NT2/D1 (cell line): ENCODE data around the gene PTPN9.

ENCODE experiments used
- DNase-seq: peaks from one replicate; pipeline ENCODE4 v3.0.0-alpha.2; 2011; ENCODE audit warnings: low read depth, low spot score
- H3K27me3 ChIP-seq: 2 replicates; pipeline ENCODE4 v1.6.0; 2011; ENCODE audit warnings: mild to moderate bottlenecking; ENCODE audit not compliant: insufficient read length, insufficient read depth
- H3K36me3 ChIP-seq: 2 replicates; pipeline ENCODE4 v1.6.1; 2011; ENCODE audit warnings: mild to moderate bottlenecking, low read length, mixed read lengths; ENCODE audit not compliant: insufficient read depth, insufficient read length
- H3K4me1 ChIP-seq: 2 replicates; pipeline ENCODE4 v1.5.1; 2011; ENCODE audit not compliant: insufficient read depth, insufficient read length
- H3K4me3 ChIP-seq: 2 replicates; pipeline ENCODE4 v1.5.1; 2011; ENCODE audit warnings: low read depth; ENCODE audit not compliant: insufficient read length
- H3K9ac ChIP-seq: 2 replicates; pipeline ENCODE4 v1.6.0; 2011; ENCODE audit warnings: low read depth; ENCODE audit not compliant: insufficient read length
- H3K9me3 ChIP-seq: 2 replicates; pipeline ENCODE4 v1.5.1; 2011; ENCODE audit warnings: mild to moderate bottlenecking, low read length; ENCODE audit not compliant: insufficient read depth
- SUZ12 ChIP-seq: IDR thresholded peaks from 2 replicates; pipeline ENCODE4 v1.6.1; 2011; ENCODE audit not compliant: insufficient read length, insufficient read depth; ENCODE audit errors: extremely low read depth
- YY1 ChIP-seq: IDR thresholded peaks from 2 replicates; pipeline ENCODE4 v1.6.1; 2011; ENCODE audit not compliant: insufficient read length, insufficient read depth
- ZNF274 ChIP-seq: IDR thresholded peaks from 2 replicates; pipeline ENCODE4 v1.6.1; 2011; ENCODE audit warnings: mild to moderate bottlenecking, low read depth, low read length

PTPN9 gene

DNA sequence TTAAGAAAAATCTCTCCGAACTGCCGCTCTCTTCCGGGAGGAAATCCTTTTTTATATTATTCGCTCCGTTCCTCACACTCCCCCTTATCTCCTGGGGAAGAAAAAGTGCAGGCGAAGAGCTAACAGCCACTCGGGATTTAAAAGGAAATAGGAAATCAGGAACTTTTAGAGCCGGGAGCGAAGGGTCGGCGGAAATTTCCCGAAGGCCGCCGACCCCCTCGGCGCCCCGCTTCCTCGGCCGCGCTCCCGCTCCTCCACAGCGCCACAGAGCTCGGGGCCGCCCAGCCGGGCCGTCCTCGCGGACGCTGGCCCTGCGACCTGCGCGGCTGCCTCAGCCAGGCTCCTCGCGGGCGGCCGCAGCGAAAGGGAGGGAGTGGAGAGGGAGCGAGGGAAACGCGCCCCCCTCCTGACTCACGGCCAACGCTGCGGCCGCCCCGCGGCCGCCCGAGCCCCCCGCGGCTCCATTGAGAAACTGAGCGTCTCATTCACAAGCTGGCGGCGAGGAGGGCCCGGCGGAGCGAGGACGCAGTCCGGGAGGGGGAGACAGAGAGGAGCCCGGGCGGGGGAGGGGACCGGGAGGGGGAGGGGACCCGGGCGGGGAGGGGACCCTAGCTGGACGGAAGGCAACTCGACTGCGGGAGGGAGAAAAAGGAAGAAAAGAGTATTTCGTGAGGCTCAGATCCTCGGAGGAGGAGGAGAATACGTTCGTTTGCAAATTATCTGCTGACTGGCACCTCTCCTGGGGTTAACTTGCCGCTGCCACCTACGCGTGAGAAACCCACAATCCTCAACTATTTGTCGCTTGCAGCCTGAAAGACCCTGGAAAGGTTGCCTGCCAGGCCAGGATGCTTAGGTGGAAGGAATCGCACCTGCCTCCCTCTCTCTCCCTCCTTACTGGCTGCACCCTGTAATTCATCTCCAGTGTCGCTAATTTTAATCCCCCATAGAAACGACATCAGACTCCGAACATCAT, at the start of gene PTPN9:
Gene PTPN9 (minus strand): TSS at position 368 of the 973 bp plus-strand sequence. CDS start 539 bp downstream, outside the sequence.
- DNase-seq: peak; percentile 89
- H3K4me3 ChIP-seq: peak within 1 kb of the TSS; percentile 91
- H3K9ac ChIP-seq: peak within 1 kb of the TSS; percentile 93
- no peak for TF ChIP-seq YY1
- no peak for TF ChIP-seq ZNF274
- TF ChIP-seq SUZ12: no peak
- H3K36me3 ChIP-seq: peaks cover 3% of the 10 kb centered on the region
- H3K9me3 ChIP-seq: no peaks in the 10 kb centered on the region
- peaks cover 7% of the 10 kb centered on the region for H3K4me1 ChIP-seq
- no peaks in the 10 kb centered on the region for H3K27me3 ChIP-seq

DNA sequence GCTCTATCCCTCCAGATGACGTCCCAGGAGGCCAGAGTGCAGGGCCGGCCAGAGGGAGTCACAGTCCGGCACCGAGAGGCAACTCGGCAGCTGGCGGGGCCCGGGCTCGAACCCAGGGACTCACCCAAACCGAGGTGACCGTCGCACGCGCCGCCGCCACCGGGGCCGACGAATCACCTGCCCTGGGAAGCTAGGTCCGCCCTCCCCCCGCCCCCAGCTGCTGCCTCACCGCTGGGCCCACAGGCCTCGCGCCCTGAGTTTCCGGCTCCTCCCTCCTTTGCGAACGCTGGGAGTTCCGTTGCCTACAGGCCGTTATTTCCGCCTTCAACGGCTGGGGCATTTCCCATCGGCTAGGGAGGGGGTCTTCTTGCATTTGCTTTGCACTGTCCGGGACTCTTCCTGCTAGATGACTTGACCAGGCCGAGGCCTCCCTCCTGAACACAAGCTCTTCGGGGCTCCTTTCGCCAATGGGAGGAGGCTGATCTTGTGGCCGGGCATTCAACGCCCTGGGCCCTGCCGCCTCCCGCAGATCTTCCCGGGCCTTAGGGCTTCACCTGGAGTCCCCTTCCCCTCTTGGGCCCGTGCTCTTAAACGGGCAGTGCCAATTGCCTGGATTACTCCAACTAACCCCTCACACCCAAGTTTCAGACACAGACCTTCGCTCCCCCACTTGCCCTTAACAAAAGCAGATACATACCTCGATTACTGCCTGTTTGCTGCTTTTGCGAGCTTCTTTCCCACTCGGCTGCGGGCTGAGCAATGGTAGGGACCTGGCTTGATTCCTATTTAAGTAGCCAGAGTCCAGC, 46.6 kb upstream of the PTPN9 start, which contains the start of gene SNUPN:
Gene SNUPN (minus strand): TSS at position 184 of the 806 bp plus-strand sequence. CDS start 4,674 bp downstream, outside the sequence.
- Histone ChIP-seq H3K9ac (peak within 1 kb of the TSS; percentile 99), H3K36me3 (peaks cover 7% of the 10 kb centered on the region), H3K27me3 (no peaks in the 10 kb centered on the region), H3K9me3 (no peaks in the 10 kb centered on the region), H3K4me1 (peaks cover 5% of the 10 kb centered on the region), H3K4me3 (peak within 1 kb of the TSS; percentile 97)
- TF ChIP-seq ZNF274 (no peak), SUZ12 (no peak), YY1 (no peak)
- peak; percentile 96 for DNase-seq

DNA sequence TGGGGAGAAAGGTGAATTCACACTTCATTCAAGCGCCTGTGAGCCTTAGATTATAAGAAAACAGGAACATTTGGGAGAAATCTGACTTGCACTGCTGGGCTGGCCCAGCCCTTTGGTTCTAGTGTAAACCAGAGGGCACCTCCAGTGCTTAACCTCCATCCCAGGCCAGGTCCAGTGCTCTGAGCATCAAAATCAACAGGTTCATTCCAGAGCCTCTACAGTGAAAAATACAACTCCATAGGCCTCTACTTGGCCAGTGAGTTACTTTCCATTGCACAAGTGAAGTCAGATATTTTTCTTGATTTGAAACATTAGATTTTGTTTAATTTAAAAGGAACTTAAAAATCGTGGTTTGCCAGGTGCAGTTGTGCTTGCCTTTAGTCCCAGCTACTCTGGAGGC, 43.4 kb upstream of the PTPN9 start:
- Histone ChIP-seq H3K27me3 (no peaks in the 10 kb centered on the region), H3K36me3 (peaks cover 34% of the 10 kb centered on the region), H3K9ac (no peak overlapping the region), H3K4me1 (peaks cover 5% of the 10 kb centered on the region), H3K4me3 (no peak overlapping the region), H3K9me3 (no peaks in the 10 kb centered on the region)
- no peak for DNase-seq
- no peak for TF ChIP-seq SUZ12
- TF ChIP-seq YY1: no peak
- TF ChIP-seq ZNF274: no peak

DNA sequence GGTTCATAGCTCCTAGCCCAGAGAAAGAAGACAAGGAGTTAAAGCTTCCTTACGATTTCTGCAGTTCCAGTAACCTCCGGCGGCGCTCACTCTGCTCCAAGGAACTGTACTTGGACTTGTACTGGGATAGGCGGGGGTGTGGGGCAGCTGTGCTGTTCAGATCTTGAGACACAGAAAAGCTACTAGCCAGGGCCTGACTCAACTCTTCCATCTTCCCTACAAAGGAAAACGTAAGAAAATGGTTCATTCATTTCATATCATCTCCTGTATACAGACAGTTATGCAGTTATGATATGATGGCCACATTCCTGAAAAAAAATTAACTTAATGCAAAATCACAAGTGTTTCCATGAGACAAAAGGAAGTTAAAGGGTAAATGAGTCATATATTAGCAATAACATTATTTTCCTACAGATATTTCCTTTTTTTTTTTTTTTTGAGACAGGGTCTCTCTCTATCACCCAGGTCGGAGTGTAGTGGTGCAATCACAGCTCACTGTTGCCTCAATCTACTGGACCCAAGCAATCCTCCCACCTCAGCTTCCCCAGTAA, 41.8 kb upstream of the PTPN9 start:
- Histone ChIP-seq H3K9me3 (no peaks in the 10 kb centered on the region), H3K27me3 (no peaks in the 10 kb centered on the region), H3K4me1 (no peaks in the 10 kb centered on the region), H3K9ac (no peak overlapping the region), H3K36me3 (peaks cover 47% of the 10 kb centered on the region), H3K4me3 (no peak overlapping the region)
- TF ChIP-seq SUZ12 (no peak), YY1 (no peak), ZNF274 (no peak)
- DNase-seq: no peak

DNA sequence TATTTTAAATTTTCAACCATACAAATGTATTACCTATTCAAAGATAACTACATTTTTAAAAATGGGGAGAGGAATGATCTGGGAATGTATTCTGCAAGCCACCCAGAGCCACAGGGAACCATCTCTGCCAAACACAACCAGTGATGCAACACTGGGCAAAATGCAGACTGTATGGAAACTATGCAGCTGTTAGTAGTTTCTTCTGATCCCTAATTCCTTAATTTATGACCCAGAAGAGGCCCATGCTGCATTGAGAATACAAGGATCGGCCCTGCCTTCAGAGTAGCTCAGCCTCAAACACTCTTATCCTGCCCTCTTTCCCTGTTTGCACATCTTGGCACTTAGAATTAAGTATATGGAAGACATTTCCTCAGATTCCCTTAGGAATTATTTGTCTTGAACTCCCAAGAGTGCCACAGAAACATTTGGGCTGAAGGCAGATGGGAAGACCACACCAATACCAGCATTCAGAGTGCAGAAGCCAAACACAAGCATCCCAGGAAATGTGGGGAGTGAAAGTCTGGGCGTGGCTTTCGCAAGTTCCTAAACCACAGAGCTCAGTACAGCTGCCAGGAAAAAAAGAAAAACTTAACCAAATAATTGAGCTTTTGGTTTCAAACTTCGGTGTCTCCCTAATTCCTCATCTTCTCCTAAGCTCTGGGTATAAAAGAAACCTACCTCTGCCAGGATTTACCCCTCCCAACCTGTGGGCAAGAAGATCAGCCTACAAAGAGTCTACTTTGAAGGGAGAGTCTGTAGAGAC, 41.1 kb upstream of the PTPN9 start:
- Histone ChIP-seq H3K9me3 (no peaks in the 10 kb centered on the region), H3K4me3 (no peak overlapping the region), H3K4me1 (no peaks in the 10 kb centered on the region), H3K9ac (no peak overlapping the region), H3K27me3 (no peaks in the 10 kb centered on the region), H3K36me3 (peaks cover 52% of the 10 kb centered on the region)
- no peak for TF ChIP-seq ZNF274
- TF ChIP-seq YY1: no peak
- no peak for TF ChIP-seq SUZ12
- DNase-seq: no peak

DNA sequence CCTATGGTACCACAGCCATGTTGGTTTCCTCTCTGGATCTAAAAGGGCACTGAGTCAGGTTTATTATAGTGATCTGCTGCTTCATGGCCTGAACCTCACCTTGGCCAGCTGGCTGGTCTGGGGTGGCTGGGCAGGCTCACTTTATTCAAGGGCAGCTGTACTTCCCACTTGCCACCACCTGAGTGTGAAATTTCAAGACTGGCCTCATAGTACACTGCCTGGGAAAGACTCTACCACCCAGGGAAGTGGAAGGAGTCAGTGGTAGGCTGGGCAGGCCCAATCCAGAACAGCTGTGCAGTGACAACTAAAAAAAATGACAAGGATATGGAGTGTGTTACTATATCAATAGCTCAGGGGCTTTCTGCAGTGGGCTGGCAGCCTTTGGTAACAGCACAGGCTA, 37.7 kb upstream of the PTPN9 start:
- TF ChIP-seq ZNF274 (no peak), YY1 (no peak)
- Histone ChIP-seq H3K9me3 (no peaks in the 10 kb centered on the region), H3K4me3 (no peak overlapping the region), H3K4me1 (no peaks in the 10 kb centered on the region), H3K9ac (no peak overlapping the region), H3K36me3 (peaks cover 70% of the 10 kb centered on the region), H3K27me3 (no peaks in the 10 kb centered on the region)
- DNase-seq: no peak
